PC-9 (cell line): ENCODE results near the gene ADAMTS13.

Experiments used
- EZH2 ChIP-seq: fragments of 200-600 bp; sonication (generic); IDR thresholded peaks from 2 replicates; pipeline ENCODE4 v1.8.0; 2017; ENCODE audit warnings: antibody characterized with exemption, low read depth
- TF ChIP-seq, protein P1 (sequence below): fragments of 200-600 bp; sonication (generic); conservative IDR thresholded peaks from 2 replicates; pipeline ENCODE4 v1.6.1; 2017; ENCODE audit warnings: mixed run types, antibody characterized with exemption, mild to moderate bottlenecking, moderate library complexity

DNA sequence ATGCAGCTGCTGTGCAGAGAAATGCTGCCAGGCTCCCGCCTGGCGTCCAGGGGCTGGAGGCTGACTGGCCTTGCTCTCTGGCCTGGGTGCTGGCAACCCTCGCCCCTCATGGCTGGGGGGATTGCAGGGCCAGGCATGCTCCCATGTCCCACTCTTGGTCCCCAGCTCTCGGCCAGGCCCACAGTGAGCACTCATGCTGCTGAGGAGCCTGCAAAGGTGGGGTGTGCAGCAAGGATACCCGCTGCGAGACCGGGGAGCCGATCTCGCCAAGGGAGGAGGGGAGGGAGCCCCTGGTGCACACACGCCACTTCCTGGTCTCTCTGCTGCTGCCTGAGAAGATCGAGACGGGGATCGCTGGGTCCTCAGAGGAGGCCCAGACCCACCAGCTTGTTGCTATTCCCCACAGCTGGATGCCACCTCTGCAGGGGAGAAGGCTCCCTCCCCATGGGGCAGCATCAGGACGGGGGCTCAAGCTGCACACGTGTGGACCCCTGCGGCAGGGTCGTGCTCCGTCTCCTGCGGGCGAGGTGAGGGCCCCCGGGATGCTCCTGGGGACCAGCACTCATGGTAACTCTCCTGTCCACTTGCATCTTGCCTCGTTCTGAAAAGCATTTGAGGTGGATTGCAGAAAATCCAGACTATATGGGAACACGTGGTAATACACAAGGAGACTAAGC, 23.3 kb downstream of the ADAMTS13 start:
- TF ChIP-seq EZH2, result no peak
- TF ChIP-seq, protein P1, sequence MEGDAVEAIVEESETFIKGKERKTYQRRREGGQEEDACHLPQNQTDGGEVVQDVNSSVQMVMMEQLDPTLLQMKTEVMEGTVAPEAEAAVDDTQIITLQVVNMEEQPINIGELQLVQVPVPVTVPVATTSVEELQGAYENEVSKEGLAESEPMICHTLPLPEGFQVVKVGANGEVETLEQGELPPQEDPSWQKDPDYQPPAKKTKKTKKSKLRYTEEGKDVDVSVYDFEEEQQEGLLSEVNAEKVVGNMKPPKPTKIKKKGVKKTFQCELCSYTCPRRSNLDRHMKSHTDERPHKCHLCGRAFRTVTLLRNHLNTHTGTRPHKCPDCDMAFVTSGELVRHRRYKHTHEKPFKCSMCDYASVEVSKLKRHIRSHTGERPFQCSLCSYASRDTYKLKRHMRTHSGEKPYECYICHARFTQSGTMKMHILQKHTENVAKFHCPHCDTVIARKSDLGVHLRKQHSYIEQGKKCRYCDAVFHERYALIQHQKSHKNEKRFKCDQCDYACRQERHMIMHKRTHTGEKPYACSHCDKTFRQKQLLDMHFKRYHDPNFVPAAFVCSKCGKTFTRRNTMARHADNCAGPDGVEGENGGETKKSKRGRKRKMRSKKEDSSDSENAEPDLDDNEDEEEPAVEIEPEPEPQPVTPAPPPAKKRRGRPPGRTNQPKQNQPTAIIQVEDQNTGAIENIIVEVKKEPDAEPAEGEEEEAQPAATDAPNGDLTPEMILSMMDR, result no peak
